COLO668 (cell line): ENCODE data around the gene OR2T1.
"Not testable (repeated sequence)": the region's sequence is repeated elsewhere in the genome, so short reads cannot be mapped to it uniquely, and the experiment has no call there.

Experiments used
- DNase-seq: peaks from one replicate; lab custom pipeline; 2025; ENCODE audit not compliant: unreplicated experiment; lab: John Stamatoyannopoulos, UW

The OR2T1 gene

GRCh38 chr1:248434913-248435312, 32.1 kb downstream of the OR2T1 start:
- DNase-seq, result not testable (repeated sequence)

- DNase-seq, result not testable (repeated sequence)
These were observed 33.5 kb downstream of the OR2T1 start for GRCh38 chr1:248436303-248436702.

- not testable (repeated sequence) for DNase-seq
These were observed 35.8 kb downstream of the OR2T1 start for GRCh38 chr1:248438668-248439067.

GRCh38 chr1:248439283-248439682, 36.4 kb downstream of the OR2T1 start:
- DNase-seq, result not testable (repeated sequence)

GRCh38 chr1:248442500-248443277, 39.8 kb downstream of the OR2T1 start:
- not testable (repeated sequence) for DNase-seq

- DNase-seq, result not testable (repeated sequence)
These were observed 41.8 kb downstream of the OR2T1 start for GRCh38 chr1:248444603-248445002.

- not testable (repeated sequence) for DNase-seq
These were observed 42.6 kb downstream of the OR2T1 start, which contains the start of gene OR2T2 for GRCh38 chr1:248445399-248445798. Gene OR2T2, plus strand, starts transcription at chr1:248445637. Its CDS starts 7,161 bp downstream, at chr1:248452798.

- not testable (repeated sequence) for DNase-seq
These were observed 45.7 kb downstream of the OR2T1 start for GRCh38 chr1:248448409-248449074.

GRCh38 chr1:248449821-248450465, 47.1 kb downstream of the OR2T1 start:
- DNase-seq, result not testable (repeated sequence)

- DNase-seq, result not testable (repeated sequence)
These were observed 47.8 kb downstream of the OR2T1 start for GRCh38 chr1:248450466-248451145.

GRCh38 chr1:248453619-248454018, 50.8 kb downstream of the OR2T1 start:
- not testable (repeated sequence) for DNase-seq

- not testable (repeated sequence) for DNase-seq
These were observed 52.2 kb downstream of the OR2T1 start for GRCh38 chr1:248455045-248455444.

GRCh38 chr1:248456635-248457034, 53.8 kb downstream of the OR2T1 start:
- not testable (repeated sequence) for DNase-seq
